Dedifferentiated amniotic fluid mesenchymal stem cell (primary cell): ENCODE results near the gene CPA4.

Experiments
- DNase-seq: peaks from one replicate; pipeline ENCODE4 v3.0.0-alpha.2; 2016; ENCODE audit errors: extremely low spot score

The CPA4 gene

DNA sequence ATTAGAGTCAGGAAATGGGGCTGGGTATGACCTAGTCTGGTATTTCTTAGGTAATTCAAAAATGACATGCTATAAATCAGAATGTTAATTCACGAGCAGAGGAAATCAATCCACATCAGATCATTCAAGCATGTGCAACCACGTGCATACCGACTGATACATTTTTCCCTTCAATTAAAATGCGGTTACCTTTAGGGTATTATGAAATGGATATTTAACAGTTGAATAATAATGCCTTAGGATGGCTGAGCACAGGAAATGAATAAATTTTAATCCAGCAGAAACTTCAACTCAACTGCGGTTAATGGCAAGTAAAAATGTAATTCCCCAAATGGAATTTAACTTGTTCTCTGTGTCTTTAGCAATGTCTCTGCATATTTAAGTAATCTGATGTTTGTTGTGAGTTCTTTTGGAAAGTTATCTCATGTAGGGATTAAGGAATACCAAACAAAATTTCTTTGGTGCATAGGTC is 17.1 kb upstream of the CPA4 start:
- no peak for DNase-seq

DNA sequence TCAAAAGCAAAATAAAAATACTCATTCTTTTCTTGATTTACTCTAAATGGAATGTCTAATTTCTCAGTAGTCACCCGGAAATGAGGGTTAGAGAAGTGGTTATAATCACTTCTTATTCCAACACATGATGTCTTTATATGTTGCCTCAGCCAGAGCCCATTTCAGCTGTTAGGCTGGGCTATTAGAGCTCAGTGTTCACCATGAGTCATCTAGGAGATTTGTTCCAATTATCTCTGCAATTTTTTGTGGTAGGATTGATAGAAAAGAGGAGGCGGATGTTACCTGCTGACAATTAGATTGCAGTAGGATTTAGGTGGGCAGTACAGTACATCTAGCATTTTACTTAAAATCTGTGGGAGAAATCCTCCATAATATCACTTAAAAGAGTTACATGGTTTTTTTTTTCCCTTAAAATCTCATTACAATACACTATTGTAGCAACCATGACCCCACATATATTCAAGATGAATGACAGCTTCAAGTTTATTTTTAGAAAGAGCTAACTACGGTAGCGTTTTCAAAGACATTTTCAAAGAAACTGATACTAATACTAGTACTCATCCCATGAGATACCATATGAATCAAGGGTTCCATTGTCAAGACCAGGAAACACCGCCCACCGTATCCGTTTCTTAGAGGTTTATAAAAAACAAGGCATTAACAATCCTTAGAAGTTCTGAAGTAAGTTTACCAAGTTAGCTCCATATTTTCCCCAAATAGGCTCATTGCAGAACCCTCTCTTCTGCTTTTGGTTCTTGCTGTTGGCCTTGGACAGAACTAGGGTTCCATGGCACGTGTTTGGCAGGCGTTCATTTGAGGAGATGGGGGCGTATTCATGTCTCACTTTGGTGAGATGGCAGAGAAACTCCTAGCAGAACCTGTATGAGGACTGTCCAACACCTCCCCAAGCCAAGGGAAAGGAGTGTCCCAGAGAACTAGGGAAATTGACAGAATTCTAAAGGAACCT is 15.9 kb upstream of the CPA4 start:
- DNase-seq = peak; percentile 78

- DNase-seq = peak; percentile 44
Measured at GRCh38 chr7:130277763-130278643, 15.0 kb upstream of the CPA4 start.

GRCh38 chr7:130278860-130279259 is 14.1 kb upstream of the CPA4 start:
- peak; percentile 91 for DNase-seq

DNA sequence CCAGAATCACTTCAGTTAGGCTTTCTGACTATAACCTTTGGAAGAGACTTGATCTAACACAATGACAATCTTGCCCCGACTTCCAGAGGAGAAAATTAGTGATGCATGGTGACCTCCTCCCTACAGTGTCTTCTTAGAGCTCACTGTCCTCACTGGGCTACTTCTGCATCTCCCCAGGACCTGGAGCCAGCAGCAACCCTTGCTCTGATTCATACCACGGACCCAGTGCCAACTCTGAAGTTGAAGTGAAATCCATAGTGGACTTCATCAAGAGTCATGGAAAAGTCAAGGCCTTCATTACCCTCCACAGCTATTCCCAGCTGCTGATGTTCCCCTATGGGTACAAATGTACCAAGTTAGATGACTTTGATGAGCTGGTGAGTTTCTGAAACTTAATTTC is 13.7 kb upstream of the CPA4 start:
- no peak for DNase-seq

DNA sequence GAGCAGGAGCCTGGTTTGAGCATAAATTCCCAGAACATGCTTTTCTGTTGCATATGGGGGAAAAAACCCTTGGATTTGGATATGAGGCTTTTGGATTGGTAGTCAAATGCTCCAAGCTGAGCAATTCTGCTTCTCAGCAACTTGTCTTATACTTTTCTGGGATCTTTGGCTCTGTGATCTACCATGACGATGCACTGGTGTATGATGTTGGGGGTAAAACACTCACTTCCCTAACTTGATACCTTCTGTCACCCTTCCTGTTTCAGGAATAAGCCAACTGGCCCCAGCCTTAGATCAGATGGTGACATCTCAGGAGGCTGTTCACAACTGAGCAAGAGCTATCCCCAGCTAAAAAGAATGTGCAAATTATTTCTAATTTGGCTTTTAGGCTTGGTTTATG is 13.1 kb upstream of the CPA4 start:
- DNase-seq = no peak

- peak; percentile 35 for DNase-seq
Measured at GRCh38 chr7:130281260-130281659, 11.7 kb upstream of the CPA4 start.

- no peak for DNase-seq
Measured at GRCh38 chr7:130286881-130287280, 6.1 kb upstream of the CPA4 start.

DNA sequence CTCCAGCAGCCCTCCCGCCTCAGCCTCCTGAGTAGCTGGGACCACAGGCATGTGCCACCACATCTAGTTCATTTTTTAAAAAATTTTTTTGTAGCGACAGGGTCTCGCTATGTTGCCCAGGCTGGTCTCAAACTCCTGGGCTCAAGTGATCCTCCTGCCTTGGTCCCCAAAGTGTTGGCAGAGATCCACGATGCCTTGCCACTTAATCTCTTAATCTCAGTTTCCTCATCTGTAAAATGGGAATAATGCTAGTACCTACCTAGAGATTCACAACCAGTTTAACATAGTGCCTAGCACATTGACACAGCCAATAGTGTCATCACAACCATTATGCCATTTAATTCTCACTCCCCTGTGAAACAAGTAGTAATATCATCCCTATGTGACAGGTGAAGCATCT is 4.8 kb upstream of the CPA4 start:
- no peak for DNase-seq

DNA sequence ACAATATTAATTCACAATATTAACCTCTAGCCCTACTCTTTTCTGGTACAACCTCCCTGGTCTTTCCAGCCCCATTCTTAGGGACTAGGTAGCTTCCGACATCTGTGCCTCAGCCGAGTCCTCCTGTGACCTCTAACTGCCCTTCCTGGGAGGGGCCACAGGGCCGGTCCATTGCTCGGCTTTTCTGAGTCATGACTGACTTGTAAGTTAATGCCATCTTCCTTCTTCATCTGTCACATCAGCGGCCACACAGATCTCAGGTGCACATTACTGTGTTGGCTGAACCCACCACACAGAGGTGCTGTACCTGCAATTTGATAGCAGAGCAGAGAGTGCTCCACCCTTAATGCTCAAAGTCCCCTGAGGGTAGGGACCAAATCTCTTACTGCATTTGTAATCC is 4.1 kb upstream of the CPA4 start:
- DNase-seq = no peak

DNA sequence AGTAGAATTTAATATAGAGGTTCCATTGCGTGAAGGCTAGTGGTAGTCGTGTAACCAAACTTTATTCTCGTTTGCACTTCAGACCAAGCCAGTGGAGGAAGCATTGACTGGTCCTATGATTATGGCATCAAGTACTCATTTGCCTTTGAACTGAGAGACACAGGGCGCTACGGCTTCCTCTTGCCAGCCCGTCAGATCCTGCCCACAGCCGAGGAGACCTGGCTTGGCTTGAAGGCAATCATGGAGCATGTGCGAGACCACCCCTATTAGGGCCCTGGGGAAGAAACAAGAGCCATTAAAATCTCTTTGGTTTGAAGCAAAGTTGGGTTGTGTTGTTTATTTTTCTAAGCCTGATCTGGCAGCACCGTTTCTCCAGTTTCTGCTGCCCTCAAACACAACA is 3.5 kb upstream of the CPA4 start:
- DNase-seq = no peak

GRCh38 chr7:130290745-130291144 is 2.2 kb upstream of the CPA4 start:
- DNase-seq = no peak

GRCh38 chr7:130293521-130293920 is 560 bp downstream of the CPA4 start:
- no peak for DNase-seq

DNA sequence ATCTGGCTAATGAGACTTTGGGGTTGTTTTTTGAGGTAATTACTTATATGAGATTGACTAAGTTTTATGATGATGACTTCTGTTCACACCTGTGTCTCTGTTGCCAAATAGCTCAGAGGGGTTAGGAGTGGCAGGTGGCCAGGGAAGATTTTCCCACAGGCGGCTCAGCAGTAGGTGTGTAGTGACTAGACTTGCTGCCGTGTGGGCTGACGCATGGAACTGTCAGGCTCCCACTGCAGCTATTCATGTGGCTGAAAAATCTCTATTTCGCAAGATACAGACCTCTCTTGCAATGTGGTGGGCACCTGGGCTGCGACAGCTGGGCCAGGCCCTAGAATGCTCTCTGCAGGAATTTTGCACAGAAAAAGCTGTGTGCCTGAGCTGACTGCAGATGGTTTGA is 1.4 kb downstream of the CPA4 start:
- DNase-seq = no peak

DNA sequence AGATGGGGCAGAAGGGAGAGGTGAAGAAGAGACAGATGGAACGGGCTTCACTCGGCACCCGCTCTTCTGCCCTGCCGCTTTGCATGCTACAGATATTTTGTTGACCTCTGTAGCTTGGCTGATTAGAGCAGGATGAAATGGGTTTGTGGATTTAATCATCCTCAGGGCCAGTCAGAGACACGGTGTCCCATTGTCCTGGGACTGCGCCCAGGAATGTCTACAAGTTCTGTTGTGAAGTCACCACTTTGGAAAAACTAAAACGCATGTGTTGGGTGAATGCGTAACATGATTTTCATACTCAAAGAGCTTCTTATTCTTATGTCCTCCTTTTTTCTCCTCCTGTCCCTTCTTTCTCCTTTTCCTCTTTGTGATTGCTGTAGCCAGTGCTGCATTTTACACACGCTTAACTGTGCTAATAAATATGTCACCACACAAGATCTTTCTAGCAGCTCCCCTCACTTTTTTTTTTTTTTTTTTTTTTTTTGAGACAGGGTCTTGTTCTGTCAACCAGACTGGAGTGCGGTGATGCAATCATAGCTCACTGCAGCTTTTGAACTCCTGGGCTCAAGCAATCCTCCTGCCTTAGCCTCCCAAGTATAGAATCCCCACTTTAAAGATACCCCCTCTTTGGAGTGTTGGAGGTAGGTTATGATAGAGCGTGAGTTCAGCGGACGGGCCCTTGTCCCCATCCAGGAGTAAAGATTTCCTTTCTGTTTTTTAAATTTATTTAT is 3.4 kb downstream of the CPA4 start:
- no peak for DNase-seq

- no peak for DNase-seq
Measured at GRCh38 chr7:130297628-130298543, 4.9 kb downstream of the CPA4 start.

GRCh38 chr7:130298544-130299326 is 5.8 kb downstream of the CPA4 start:
- DNase-seq = no peak

GRCh38 chr7:130299866-130300265 is 6.9 kb downstream of the CPA4 start:
- no peak for DNase-seq

- no peak for DNase-seq
Measured at GRCh38 chr7:130301501-130302020, 8.6 kb downstream of the CPA4 start.

- no peak for DNase-seq
Measured at GRCh38 chr7:130302649-130303048, 9.7 kb downstream of the CPA4 start.
